HG02610 (cell line): Measurements from ENCODE around the gene CHN2.

Experiments used
- ATAC-seq: cut with Tn5 transposase; IDR thresholded peaks from one replicate; pipeline ENCODE4 v1.9.1; 2021; ENCODE audit warnings: mild to moderate bottlenecking, moderate library complexity; ENCODE audit not compliant: unreplicated experiment

The CHN2 gene

DNA sequence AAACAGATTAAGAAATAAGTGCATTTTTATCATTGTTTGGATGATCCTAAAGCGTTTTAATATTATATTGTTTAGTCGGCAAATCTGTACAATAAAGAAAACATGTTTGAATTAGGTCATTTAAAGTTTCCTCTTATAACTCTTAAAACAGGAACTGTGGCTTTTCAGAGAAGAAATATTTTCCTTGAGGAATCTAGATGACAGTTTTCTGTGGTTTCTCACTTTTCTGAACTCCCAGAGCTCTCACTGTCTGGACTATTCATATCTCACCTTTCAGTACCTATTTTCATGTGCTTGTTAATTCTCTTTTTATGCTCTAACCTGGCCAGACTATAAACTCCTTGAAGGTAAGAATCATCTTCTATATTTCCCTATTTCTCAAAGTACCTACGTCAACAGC is 135.1 kb downstream of the CHN2 start:
- no peak for ATAC-seq

DNA sequence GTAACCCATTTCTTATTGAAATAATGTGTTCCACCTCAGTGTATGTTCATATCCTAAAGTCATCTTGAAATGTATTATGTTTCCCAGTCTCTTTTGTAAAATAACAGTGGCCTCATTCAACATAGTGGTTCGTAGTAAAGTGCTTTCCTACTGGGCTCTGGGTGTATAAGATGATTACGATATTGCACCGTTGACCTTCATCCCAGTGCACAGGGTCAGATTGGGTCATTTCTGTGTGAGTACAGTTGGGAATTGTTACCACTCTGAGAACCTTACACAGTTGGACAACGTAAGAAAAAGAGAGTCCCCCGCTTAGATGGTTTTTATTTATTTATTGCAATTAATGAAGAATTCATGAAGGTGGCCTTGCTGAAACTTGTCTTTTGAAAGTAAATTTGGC is 135.6 kb downstream of the CHN2 start:
- ATAC-seq, result no peak

DNA sequence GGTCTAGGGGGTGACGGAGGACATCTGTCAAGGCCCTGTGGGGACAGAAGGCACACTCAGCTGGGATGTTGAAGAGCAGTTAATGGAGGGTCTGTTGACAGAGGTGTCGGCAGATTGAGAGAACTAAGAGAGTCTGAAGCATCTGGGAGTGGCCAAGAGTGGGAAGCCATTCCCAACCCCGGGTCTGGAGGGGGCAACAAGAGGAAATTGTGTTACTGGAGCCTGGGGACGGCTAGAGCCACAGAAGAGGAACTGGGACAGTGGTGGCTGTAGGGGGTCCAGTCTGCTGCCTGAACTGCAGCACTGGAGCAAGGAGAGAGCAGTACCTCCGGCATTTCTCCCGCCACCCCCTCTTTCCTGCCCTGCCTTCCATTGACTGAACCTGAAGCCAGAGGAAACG is 136.6 kb downstream of the CHN2 start:
- no peak for ATAC-seq

DNA sequence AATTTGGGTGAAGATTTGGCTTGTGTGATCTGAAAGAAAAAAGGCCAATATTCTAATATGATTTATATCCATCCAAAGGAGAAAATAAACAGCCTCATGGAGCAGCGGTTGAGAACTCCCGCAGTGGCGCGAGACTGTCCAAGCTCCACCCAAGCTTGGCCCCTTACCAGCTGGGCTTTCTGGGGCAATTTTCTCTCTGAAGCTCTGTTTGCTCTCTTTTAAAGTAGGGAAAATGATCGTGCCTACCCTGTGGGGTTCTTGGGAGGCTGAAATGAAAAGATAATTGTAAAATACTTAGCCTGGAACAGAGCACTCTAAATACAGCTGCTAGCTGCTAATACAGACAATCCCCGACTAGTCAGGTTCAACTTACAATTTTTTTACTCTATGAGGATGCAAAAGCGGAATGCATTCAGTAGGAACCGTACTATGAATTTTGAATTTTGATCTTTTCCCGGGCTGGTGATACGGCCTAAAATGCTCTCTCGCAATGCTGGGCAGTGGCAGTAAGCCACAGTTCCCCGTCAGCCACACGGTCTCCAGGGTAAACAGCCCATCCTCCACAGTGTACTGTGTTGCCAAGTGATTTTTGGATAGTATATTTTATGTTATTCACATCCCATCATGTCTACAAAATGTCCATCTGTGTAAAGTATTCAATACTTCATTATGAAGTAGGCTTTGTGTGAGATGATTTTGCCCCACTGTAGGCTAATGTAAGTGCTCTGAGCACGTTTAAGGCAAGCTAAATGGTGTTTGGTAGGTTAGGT is 137.7 kb downstream of the CHN2 start:
- no peak for ATAC-seq

DNA sequence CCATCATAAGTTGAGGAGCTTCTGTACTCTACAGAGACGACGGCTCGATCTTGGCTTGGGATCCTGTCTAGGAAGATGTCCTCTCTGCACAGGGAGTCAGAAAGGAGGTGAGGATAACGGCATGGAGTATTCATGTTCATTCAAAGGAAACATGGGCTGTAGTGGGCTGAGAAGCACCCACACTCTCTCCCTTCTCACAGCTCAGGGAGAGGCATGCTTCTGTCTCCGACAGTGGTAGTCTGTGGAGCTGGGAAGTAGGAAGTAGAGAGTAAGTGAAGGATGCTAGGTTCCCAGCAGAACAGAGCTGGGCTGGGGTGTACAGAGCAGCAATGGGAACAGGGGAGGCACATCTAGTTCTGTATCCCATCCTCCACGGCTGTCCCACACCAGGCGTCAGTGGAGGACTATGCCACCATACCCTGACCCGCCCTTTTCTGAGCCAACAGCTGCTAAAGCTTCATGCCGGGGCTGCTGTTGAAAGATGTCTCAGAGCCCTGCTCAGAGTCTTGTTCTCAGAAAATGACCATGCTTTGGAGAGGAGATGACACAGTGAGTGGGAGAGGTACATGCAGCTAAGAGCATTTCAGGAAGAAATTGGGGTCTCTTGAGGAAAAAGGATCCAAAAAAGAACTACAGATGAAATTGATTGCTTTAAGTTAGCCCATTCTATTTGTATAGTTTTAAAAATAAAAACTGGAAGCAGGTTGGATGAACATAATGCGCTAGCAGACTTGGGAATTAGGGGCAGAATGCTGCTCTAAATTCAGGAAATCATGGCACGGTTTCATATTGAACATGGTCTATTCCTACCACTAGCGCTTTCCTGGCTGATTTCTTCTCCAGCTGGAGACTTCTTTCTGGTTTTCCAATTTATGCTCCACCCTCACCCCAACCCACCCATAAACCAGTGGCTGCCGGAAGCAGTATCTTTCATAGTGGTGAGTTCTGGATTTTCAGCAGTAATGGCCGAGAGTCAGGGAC is 138.6 kb downstream of the CHN2 start:
- ATAC-seq, result no peak

DNA sequence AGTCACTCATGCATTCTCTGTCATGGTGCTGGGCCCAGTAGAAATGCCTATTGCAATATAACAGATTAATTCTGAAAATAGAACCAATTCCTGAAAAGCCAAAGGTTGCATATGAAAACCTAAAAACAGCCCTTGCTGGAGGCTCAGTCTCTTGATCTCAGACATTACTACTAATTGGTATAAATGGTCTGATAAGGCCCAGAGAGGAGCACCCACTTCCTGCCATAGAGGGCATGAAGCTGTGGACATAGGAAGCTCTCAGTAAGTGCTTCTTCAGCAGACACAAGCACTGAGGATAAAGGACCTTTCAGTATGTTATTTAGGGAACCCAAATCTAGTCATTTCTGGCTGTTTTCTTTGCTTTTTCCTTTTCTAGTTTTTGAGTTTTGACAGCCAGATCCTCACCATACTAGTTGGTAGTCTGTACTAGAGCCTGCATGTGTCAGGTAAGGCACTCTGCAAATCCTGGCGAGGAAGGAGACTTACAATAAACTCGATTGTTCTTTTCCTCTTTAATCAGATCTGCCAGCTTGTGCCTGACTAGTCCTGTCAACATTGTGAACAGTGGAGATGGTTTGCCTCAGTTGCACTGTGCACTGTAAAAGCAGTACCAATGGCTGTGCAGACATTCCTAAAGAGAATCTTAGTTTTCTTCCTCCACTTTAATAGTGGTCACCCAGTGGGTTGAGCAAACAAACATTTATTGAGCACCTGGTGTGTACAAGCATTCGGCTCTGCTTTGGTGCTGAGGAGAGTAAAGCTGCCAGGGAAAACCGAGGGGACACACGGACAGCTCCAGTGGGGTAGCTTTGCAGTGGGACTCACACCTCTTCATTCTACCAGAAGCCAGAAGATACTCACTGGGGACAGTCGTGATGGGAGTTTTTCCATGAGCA is 140.9 kb downstream of the CHN2 start:
- ATAC-seq, result no peak

DNA sequence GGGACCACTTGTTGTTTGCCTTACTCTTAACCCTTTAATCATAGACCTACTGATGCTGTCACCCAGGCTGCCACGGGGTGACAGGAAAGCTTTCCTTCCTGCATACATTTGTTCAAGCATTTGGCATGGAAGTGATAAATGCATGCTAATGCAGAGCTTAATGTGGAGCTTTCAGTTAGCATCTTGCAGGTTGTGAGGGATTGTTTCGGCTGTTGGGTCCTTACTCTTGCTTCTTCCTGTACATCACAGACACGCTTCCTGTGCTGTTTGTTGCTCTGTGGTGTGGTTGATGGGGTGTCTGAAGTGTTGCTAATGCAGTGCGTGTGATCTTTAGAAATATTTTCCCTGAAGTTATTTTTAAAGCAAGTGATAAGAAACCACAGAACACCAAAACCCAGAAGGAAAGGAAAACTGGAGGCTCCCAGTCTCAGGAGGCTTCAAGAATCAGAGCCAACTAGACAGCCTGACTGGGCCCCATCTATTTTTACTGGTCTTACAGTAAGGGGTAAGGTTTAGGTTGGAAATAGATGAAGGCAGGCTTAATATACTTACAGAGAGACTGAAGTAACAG is 143.1 kb downstream of the CHN2 start:
- no peak for ATAC-seq

DNA sequence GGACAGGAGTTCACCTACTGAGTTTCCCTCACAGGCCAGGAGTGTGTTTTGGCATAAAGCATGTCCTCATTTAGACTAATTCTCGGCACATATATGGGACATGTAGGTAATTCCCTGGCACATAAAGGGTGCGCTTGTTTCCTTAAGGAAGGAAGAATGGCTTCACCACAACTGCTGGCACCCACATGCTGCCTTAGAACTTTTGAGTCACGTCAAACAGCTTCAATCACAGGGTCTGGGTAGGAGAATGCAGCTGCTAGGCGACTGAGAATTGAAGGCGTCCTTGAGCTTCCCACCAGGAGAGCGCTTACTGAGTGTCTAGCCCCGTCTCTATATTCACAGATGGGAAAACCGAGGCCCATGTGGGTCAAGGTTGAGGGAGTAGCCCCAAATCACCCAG is 146.1 kb downstream of the CHN2 start:
- no peak for ATAC-seq

DNA sequence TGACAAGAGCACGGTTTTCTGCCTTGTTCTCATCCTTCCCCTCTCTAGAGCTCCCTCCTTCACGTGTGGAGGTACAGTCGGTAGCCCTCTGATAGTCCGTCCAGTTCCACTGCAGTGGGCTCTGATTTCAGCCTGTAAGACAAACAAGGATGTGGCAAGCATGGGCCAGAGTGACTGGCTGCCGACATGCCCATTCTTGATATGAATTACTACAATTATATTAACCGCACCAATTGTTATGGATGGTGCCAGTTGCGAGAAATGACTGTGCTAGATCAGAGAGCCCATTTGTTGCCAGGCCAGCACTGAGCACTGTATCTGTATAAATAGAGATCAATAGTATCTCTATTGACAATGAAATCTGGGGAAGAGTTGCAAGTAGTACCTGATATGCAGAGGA is 146.6 kb downstream of the CHN2 start:
- no peak for ATAC-seq

DNA sequence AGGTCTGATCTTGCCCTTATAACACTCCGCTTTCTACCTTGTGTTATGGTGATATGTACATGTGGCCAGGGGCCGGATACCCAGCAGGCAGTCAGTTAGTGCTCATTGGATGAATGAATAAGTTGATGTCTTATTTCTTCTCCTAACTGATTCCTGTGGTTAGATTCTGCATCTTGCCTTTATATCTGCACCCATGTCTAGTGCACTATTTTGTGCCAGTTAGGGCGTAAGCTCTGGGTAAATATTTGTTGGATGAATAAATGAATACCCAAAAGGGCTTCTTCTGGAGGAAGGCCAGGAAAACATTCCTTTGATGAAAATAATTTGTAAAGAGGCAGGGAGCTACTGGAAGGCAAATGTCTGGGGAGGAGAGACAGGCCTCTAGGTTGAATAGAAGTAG is 148.2 kb downstream of the CHN2 start:
- no peak for ATAC-seq

DNA sequence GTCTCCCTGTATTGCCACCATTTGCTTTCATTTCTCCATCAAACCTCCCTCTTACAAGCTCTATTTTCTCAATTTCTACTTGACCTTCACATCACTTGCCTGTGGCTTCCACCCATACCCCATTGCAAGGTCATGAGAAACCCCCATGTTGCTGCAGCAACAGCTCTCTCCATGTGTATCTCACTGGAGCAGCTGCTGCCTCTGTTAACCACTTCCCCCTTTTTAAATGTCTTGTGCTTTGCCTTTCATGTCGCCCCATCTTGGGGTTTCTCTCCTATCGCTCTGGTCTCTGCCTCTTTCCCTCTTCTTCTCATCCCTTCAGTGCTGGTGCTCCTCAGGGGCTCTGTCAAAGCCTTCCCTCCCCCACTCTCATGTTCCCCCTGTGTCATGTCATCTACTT is 148.8 kb downstream of the CHN2 start:
- ATAC-seq, result no peak

DNA sequence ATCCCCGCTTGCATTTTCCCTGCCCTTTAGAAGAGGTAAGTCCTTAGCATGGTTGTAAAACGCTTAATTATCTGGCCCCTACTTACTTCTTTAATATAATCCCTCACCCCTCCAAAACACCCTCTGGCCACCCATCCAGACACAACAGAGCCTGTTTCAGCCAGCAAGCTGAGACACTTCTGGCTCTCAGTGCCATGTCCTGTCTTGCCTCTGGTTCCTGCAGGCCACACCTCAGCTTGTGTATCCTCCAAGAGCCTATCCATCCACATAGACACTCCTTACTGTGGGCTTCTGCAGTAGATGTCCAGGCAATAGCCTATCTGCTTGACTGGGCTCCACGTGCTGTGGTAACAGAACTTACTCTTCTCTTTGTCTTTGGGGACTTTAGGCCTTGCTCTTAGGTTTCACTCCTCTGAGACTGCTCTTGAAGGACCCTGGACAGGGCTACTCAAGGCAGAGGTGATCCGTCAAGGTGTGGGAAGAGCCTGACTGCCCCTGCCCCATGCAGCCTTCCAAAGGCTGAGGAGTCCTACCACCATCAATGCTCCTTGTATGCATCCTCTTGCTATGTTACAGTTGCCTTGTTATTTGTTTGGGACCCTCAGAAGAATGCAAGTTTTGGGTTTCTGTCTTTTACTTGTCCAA is 149.9 kb downstream of the CHN2 start:
- ATAC-seq, result no peak

DNA sequence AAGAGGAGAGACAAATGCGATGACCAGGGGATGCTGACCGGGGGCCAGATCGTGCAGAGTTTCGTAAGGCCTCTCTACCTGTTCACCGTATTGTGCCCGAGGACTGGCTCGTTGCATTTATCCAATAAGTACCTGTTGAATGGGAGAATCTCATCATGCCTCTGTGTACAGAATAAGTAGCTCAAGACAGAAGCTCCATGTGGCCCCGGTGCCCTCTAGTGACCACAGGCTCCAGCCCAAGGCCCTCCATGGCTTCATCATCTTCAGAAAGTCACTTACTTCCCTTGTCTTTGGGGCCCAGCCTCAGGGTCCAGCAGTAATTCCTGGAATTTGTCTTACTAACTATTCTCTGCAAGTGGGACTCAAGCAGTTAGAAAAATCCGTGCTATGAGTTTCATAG is 151.0 kb downstream of the CHN2 start:
- ATAC-seq, result no peak

DNA sequence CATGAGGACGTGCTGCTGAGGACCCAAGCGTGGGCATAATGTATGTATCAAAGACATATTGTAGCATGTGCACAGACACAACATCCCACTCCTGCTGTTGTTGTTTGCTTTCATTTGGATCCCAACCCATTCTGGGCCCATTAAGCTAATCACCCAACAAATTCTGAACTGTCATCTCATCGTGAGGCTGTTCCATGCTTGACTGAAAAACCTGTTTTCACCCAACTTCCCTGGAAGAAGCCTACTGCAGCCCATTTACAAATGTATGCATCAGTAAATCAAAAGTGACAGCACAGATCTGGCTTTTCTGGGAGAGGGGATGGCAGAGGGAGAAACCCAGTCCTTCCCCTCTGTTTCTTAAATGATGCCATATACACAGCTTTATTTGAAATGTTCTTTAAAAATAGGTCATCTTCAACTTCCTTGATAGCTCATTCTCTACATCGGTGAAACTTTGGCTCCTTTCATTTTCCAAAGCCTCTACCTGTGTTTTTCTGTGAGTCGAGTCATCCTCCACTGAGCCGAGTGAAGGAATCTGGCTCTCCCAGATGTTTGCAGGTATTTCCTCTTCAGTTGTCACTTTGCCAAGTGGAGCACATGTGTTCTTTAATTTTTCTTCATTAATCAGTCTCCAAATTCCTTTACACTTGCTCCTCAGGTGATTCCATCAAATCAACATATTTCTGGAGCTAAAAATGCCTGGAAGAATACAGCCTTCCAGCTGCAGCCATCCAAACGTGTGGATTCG is 151.8 kb downstream of the CHN2 start:
- no peak for ATAC-seq

DNA sequence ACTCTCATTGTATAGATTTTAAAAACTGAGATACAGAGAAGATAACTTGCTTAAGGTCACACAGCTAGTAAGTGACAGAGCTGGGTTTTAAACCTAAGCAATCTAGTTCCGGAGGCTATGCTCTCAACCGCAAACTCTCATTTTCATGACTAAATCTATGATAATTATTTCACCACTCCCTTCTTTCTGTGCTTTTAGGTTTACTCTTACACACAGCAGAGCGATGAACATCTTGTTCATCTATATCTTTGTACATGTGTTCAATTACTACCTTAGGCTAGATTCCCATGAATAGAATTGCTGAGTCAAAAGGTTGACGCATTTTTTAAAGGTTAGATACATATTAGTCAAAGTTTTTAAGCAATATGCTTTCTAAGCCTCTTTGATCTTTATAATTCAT is 154.8 kb downstream of the CHN2 start:
- no peak for ATAC-seq

DNA sequence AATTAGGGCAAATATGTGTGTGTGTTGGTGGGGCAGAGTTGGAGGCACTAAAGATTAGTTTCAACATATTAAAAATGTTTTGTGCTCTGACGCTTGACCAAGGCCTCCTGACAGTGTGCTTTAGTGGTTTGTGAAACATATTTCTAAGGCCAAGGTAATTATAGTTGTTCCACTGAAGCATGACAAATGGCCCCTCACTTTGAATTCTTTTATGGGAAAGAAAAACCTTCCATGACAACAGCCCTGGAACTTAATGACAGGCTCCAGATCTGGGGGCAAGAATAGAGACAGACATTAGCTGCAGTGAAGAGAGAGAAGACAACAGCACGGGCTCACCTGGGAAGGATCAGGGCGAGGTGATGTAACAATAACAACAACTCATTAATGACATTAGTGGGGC is 155.8 kb downstream of the CHN2 start:
- no peak for ATAC-seq

DNA sequence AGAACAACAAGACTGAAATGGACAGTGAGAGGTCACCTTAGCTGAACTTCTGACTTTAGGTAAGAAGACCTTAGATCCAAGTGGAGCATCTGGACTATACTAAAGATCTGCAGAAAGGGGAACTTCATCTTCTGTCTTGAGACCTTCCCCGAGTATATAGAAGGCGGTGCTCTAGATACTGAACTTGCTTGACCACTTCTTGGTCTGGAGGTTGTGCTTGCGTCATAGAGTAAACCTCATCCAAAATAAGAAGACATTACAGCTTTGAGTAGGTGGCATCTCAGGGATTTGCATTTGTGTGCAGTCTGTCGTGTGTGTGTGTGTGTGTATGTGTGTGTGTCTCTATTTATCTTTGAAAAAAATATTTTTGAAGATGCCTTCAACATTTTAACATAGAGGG is 157.5 kb downstream of the CHN2 start:
- ATAC-seq, result no peak

DNA sequence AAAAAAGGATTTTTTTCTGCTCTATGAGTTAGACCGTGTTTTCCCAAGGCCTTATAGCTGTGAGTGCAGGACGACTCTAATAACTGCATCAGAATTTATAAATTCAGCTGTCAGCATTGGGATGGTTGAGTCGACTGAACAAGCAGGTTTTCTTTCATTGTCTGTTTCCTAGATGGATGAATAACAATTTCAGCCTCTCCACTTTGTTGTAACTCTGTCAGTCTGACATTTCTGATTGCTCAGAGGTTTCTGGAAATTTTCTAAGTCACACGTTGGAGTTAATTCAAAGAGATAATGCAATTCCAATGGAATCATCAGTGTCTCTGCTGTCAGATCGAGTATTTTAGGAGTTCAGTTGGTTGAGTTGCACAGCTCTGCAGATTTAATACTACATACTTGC is 159.2 kb downstream of the CHN2 start:
- ATAC-seq, result no peak

DNA sequence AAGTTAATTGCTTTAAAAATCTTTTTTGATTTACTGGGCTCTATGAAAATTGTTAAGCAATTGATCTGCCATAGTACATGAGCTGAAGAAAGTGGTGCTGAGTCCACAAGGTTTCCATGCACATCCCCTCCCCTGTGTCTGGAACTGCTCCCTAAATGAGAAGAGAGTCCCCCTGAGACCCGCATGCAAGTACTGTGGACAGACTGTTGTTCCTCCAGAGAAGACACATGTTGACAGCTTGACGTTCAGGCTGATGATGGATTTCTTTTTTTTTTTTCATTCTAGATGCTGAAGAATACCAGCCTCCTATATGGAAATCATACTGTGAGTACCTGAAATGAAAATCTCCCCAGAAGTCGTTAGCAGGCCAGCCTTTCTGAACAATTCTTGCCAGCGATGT is 159.8 kb downstream of the CHN2 start:
- no peak for ATAC-seq

DNA sequence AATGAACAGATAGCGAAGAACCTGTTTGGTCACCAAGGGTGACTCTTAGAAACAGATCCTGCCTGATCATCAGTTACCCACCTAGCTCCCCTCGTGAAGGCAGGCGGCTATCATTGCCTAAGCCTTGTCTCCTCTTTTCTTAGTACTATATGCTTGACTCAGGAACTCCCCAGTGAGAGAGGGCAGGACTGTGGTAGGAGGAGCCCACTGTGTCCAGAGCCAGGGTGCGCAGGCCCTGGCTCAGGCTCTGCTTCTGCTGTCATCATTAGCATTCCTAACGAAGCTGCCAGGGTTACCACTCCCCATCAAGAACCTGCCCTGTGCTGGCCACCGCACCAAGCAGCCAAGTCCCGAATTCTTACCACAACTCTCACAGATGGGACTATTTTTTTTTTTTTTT is 160.8 kb downstream of the CHN2 start:
- no peak for ATAC-seq
